Bronchial epithelial cell (primary cell): ENCODE measurements around the gene ARSD. TPM values are rescaled to one million over a fixed set of nuclear protein-coding genes. Genes with fewer than 3 reads are reported as not detected.

ENCODE experiments used
- DNase-seq: peaks from one replicate; pipeline ENCODE4 v3.0.0-alpha.2; 2010; ENCODE audit warnings: low read depth
- FAIRE-seq: peaks from 2 replicates; lab custom pipeline; 2011; peaks lifted over from hg19 to GRCh38; lab: Jason Lieb, UNC
- H3K27me3 ChIP-seq: 2 replicates; pipeline ENCODE4 v1.5.1; 2011; ENCODE audit warnings: low read length; ENCODE audit not compliant: control insufficient read depth, insufficient read depth
- H3K36me3 ChIP-seq: 2 replicates; pipeline ENCODE4 v1.5.1; 2011; ENCODE audit warnings: low read length; ENCODE audit not compliant: control insufficient read depth, insufficient read depth
- H3K4me3 ChIP-seq: 2 replicates; pipeline ENCODE4 v1.5.1; 2011; ENCODE audit warnings: mild to moderate bottlenecking, low read depth, low read length, control low read depth
- total RNA-seq: library from RNA; depleted of rRNA; stranded (reverse); fragments of >200 nt; gene quantifications from 2 replicates; pipeline ENCODE4 v1.2.1, GENCODE V29; 2014
- TF ChIP-seq, protein P1 (sequence below): IDR thresholded peaks from 2 replicates; pipeline ENCODE4 v1.5.1; 2011; ENCODE audit warnings: mild to moderate bottlenecking, moderate library complexity, low read length, control low read depth, inconsistent platforms; ENCODE audit not compliant: insufficient read depth, severe bottlenecking

The ARSD gene
- total RNA-seq, 1 donor from 2014 or later = 11.8 TPM

DNA sequence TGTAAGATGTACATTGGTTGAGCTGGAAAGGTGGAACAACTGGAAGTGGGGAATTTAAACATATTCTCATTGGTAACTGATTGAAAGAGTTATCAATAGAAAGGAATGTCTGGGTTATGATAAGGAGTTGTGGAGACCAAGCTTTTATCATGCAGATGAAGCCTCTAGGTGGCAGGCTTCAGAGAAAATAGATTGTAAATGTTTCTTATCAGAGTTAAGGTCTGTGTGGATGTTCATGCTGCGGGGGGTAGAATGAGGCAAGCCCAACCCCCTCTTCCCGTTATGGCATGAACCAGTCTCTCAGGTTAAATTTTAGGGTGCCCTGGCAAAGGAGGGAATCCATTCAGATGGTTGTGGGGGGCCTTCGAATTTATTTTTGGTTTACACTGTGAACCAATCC, 16.0 kb downstream of the ARSD start:
- TF ChIP-seq, protein P1, sequence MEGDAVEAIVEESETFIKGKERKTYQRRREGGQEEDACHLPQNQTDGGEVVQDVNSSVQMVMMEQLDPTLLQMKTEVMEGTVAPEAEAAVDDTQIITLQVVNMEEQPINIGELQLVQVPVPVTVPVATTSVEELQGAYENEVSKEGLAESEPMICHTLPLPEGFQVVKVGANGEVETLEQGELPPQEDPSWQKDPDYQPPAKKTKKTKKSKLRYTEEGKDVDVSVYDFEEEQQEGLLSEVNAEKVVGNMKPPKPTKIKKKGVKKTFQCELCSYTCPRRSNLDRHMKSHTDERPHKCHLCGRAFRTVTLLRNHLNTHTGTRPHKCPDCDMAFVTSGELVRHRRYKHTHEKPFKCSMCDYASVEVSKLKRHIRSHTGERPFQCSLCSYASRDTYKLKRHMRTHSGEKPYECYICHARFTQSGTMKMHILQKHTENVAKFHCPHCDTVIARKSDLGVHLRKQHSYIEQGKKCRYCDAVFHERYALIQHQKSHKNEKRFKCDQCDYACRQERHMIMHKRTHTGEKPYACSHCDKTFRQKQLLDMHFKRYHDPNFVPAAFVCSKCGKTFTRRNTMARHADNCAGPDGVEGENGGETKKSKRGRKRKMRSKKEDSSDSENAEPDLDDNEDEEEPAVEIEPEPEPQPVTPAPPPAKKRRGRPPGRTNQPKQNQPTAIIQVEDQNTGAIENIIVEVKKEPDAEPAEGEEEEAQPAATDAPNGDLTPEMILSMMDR = no peak
- Histone ChIP-seq H3K27me3 (no peaks in the 10 kb centered on the region), H3K36me3 (no peaks in the 10 kb centered on the region), H3K4me3 (no peak overlapping the region)
- FAIRE-seq = no peak
- no peak for DNase-seq

DNA sequence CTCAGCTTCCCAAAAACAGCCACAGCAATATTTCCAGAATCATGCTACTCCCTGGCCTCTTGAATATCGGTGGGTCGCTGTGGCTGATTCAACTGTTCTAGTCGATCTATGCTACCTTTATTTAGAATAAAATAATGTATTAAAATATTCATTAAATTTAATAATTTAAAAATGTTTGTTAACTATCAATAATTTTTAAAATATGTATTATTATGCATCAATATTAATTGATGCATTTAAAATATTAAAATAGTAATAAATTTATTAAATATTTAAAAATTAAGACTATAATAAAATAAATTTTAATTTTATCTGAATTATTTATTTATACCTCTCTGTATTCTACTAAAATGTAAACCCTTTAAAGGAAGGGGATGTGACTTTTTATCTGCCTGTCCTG, 19.0 kb downstream of the ARSD start:
- TF ChIP-seq, protein P1 = no peak
- DNase-seq (no peak), FAIRE-seq (no peak)
- Histone ChIP-seq H3K4me3 (no peak overlapping the region), H3K27me3 (no peaks in the 10 kb centered on the region), H3K36me3 (peaks cover 2% of the 10 kb centered on the region)

DNA sequence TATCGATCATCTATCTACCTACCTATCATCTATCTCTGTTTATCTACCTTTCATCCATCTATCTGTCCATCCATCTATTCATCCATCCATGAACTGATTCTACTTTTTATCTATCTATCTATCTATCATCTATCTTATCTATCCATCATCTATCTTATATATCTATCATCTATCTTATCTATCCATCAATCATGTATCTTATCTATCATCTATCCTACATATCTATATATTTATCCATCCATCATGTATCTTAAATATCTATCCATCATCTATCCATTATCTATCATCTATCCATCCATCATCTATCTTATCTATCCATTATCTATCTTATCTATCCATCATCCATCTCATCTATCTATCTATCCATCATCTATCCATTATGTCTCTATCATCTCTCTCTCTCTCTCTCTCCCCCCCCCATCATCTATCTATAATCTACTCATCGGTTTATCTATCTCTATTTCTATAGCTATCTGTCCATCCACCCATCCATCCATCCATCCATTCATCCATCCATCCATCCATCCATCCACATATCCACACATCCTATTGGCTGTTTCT, 20.9 kb downstream of the ARSD start:
- FAIRE-seq (no peak), DNase-seq (no peak)
- no peak overlapping the region for H3K4me3 ChIP-seq
- TF ChIP-seq, protein P1 = no peak
- peaks cover 2% of the 10 kb centered on the region for H3K36me3 ChIP-seq
- no peaks in the 10 kb centered on the region for H3K27me3 ChIP-seq

DNA sequence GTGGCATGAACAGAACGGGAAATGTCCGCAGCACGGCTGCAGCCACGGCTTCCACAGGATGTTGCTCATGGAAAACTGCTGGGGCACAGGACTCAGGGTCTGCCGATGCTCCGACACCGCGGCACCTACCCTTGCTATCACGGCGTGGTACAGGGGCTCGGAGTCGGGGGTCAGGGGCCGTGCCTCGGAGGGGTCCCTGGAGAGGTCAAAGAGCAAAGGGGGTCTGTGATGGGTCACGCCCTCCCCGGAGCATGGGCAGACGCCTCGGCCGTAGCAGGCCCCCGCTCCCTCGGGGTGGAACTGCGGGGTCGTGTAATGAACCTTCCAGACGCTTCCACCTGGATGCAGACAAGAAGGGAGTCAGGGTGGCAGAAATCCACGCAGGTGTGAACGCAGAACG, 21.8 kb downstream of the ARSD start:
- no peak for DNase-seq
- no peak overlapping the region for H3K4me3 ChIP-seq
- peaks cover 2% of the 10 kb centered on the region for H3K36me3 ChIP-seq
- no peak for FAIRE-seq
- H3K27me3 ChIP-seq = no peaks in the 10 kb centered on the region
- TF ChIP-seq, protein P1 = no peak

DNA sequence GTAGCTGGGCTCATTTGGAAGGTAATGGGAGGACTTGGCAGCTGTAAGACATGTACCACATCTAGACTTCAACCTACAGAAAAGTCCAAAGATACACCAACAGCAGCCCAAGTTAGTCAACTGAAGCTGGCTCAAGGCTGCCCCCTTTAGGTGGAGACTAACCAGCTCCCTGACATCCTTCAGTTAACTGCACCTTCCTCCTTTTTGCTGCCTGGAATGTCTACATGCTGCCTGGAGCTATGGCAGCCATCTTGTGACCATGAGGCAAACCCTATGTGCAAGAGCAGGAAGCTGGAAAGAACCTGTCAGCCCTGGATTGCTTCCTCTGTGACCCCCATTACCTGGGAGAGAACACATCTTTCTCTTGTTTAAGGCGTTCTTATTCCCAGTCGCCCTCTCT, 25.8 kb downstream of the ARSD start:
- Histone ChIP-seq H3K27me3 (no peaks in the 10 kb centered on the region), H3K4me3 (no peak overlapping the region), H3K36me3 (peaks cover 2% of the 10 kb centered on the region)
- TF ChIP-seq, protein P1 = no peak
- DNase-seq (no peak), FAIRE-seq (no peak)

DNA sequence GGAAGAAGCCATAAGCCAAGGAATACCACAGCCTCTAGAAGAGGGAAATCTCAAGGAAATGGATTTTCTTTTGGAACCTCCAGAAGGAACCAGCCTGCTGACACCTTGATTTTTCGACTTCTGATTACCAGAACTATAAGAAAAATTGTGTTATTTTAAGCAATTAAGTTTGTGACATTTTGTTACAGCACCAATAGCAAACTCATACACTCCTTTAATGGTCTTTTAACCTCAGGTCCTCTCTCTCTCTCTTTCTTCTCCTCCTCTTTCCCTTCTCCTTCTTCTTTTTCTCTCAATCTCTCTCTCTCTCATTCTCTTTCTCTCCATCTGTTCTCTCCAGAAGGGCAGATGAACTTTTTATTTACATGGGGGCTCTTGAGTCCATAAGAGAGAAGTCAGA, 26.3 kb downstream of the ARSD start:
- Histone ChIP-seq H3K27me3 (no peaks in the 10 kb centered on the region), H3K4me3 (no peak overlapping the region), H3K36me3 (peaks cover 2% of the 10 kb centered on the region)
- FAIRE-seq (no peak), DNase-seq (no peak)
- TF ChIP-seq, protein P1 = no peak
